Kidney (tissue), 14 donors: ENCODE results near the gene ITGA7. TPM values are rescaled to one million over a fixed set of nuclear protein-coding genes. Genes with fewer than 3 reads are reported as not detected.
A peak's percentile ranks its signal among the peaks of the same experiment; 100 is the strongest.

Experiments used
- DNase-seq, 5 donors: peaks; one replicate each; pipeline ENCODE4 v3.0.0-alpha.2; 2013 to 2020
- FAIRE-seq: peaks from 2 replicates; lab custom pipeline; 2012; peaks lifted over from hg19 to GRCh38; lab: Jason Lieb, UNC
- H3K27ac ChIP-seq, 2 donors: one replicate each; pipeline ENCODE4 v1.7.0; 2013; ENCODE audit warnings: low read depth in 2 of 2, low read length in 2 of 2, inconsistent platforms in 1 of 2
- H3K27me3 ChIP-seq: one replicate; pipeline ENCODE4 v1.7.1; 2013; ENCODE audit warnings: low read length, inconsistent platforms; ENCODE audit not compliant: control insufficient read depth, insufficient read depth
- H3K36me3 ChIP-seq, 3 donors: one replicate each; pipeline versions ENCODE4 v1.7.0 to v1.7.1; 2013; ENCODE audit warnings: low read length in 3 of 3, control low read depth in 1 of 3, inconsistent platforms in 1 of 3; ENCODE audit not compliant: insufficient read depth in 3 of 3, control insufficient read depth in 2 of 3
- H3K4me1 ChIP-seq, 3 donors: one replicate each; pipeline versions ENCODE4 v1.7.0 to v1.7.1; 2013; ENCODE audit warnings: low read length in 3 of 3, inconsistent platforms in 1 of 3, low read depth in 1 of 3; ENCODE audit not compliant: control insufficient read depth in 2 of 3, insufficient read depth in 2 of 3
- H3K4me3 ChIP-seq, 3 donors: one replicate each; pipeline versions ENCODE4 v1.7.0 to v1.8.1; 2013; ENCODE audit warnings: low read length in 3 of 3, control low read depth in 1 of 3, inconsistent platforms in 1 of 3
- H3K9ac ChIP-seq, 3 donors: one replicate each; pipeline versions ENCODE4 v1.7.0 to v1.7.1; 2013; ENCODE audit warnings: low read length in 3 of 3, control low read depth in 1 of 3, inconsistent platforms in 1 of 3
- H3K9me3 ChIP-seq, 3 donors: one replicate each; pipeline versions ENCODE4 v1.7.0 to v1.7.1; 2013; ENCODE audit warnings: low read length in 3 of 3, control low read depth in 1 of 3, inconsistent platforms in 1 of 3; ENCODE audit not compliant: control insufficient read depth in 2 of 3, insufficient read depth in 1 of 3
- CTCF ChIP-seq: IDR thresholded peaks from 3 replicates; pipeline ENCODE4 v1.5.1; 2012; ENCODE audit warnings: mild to moderate bottlenecking, moderate library complexity, borderline replicate concordance; ENCODE audit not compliant: insufficient read depth; ENCODE audit errors: extremely low read depth
- intact Hi-C: fragments of 100-400 bp; cut with DNase I; formaldehyde crosslinking; loops from one replicate; pipeline ENCODE4 v1.11.1; 2022
- polyA plus RNA-seq: library from polyadenylated mRNA; stranded (reverse); fragments of 350-450 nt; fragmentation: Illumina TruSeq; extraction: RNeasy Lipid Tissue Mini Kit (QIAGEN cat#74804); gene quantifications from one replicate; pipeline ENCODE4 v1.2.3, GENCODE V29; 2014; ENCODE audit warnings: low read depth, low replicate concordance; ENCODE audit not compliant: insufficient read depth
- total RNA-seq: library from RNA; stranded (reverse); fragmentation: NEBNext Ultra II Directional; extraction: Animal tissue kit (Norgen Biotek cat#: 25700); gene quantifications from one replicate; pipeline ENCODE4 v1.2.1, GENCODE V29; 2021
- donor health status: control.
- donor health status: control.
- donor health status: control.
- donor health status: control.
- donor health status: control.
- donor health status: DM: yes; HTN: yes; CAD: no.
- donor health status: Normal renal cell carcinoma (clear cell type).

The ITGA7 gene
- total and polyA plus RNA-seq, 2 donors from 2014 or later = 26.2 to 66.3 TPM

GRCh38 chr12:55684761-55685370 is 22.8 kb downstream of the ITGA7 start:
- DNase-seq = peak in 1 of 5 donors; percentile 45
- no peak overlapping the region for H3K4me3 ChIP-seq
- peaks cover 0 to 6% (median 0%) of the 10 kb centered on the region in 3 donors for H3K4me1 ChIP-seq
- no peak for FAIRE-seq
- no peak overlapping the region for H3K27ac ChIP-seq
- intact Hi-C loops = no loop called here
- no peaks in the 10 kb centered on the region for H3K9me3 ChIP-seq
- no peak for TF ChIP-seq CTCF
- H3K36me3 ChIP-seq = no peaks in the 10 kb centered on the region
- no peak overlapping the region for H3K9ac ChIP-seq
- H3K27me3 ChIP-seq = no peaks in the 10 kb centered on the region

- DNase-seq (peak in 1 of 5 donors; percentile 9), FAIRE-seq (no peak)
- intact Hi-C loops = no loop called here
- peaks cover 0 to 6% (median 0%) of the 10 kb centered on the region in 3 donors for H3K4me1 ChIP-seq
- H3K36me3 ChIP-seq = no peaks in the 10 kb centered on the region
- no peak overlapping the region for H3K27ac ChIP-seq
- H3K4me3 ChIP-seq = no peak overlapping the region
- no peaks in the 10 kb centered on the region for H3K9me3 ChIP-seq
- TF ChIP-seq CTCF = no peak
- no peak overlapping the region for H3K9ac ChIP-seq
- no peaks in the 10 kb centered on the region for H3K27me3 ChIP-seq
Measured at GRCh38 chr12:55683676-55684075, 24.0 kb downstream of the ITGA7 start.

GRCh38 chr12:55682087-55682796 is 25.5 kb downstream of the ITGA7 start:
- no peak for TF ChIP-seq CTCF
- peak in 1 of 5 donors; percentile 44 for DNase-seq
- Histone ChIP-seq H3K4me3 (peak overlapping the region; percentile 46 to 79 (median 66)), H3K9me3 (no peaks in the 10 kb centered on the region), H3K27ac (no peak overlapping the region), H3K36me3 (no peaks in the 10 kb centered on the region), H3K9ac (peak overlapping the region in 1 of 3 donors; percentile 55), H3K27me3 (no peaks in the 10 kb centered on the region), H3K4me1 (peaks cover 0 to 6% (median 0%) of the 10 kb centered on the region in 3 donors)
- no peak for FAIRE-seq
- intact Hi-C loops = no loop called here
